ENCODE measurements around the gene LPP.
"Not testable (repeated sequence)": the region's sequence is repeated elsewhere in the genome, so short reads cannot be mapped to it uniquely, and the experiment has no call there.

LPP gene

DNA sequence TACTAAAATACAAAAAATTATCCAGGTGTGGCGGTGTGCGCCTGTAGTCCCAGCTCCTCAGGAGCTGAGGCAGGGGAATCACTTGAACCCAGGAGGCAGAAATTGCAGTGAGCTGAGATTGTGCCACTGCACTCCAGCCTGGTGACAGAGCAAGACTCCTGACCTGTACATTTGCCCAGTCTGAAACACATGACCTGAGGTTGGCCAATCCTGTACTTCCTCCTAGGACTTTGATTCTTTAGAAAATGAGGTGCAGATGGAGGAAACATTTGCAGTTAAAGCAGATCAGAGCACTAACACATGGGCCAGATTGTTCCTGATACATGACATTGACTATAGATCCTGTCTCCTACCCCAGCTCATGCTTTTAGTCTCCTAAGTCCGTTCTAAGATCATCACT, 28.9 kb upstream of the LPP start:
- DNase-seq (ENCODE audit: extremely low spot score): no peak
- TF ChIP-seq ZNF384 (IDR thresholded peaks at IDR 0.05) (no peak), ARNT (IDR thresholded peaks at IDR 0.05) (no peak), SP1 (IDR thresholded peaks at IDR 0.05) (no peak), HDGF (IDR thresholded peaks at IDR 0.05; ENCODE audit: borderline replicate concordance) (no peak), SUZ12 (IDR thresholded peaks at IDR 0.05) (no peak), TARDBP (IDR thresholded peaks at IDR 0.05) (no peak), FOXM1 (IDR thresholded peaks at IDR 0.05; ENCODE audit: borderline replicate concordance) (no peak), L3MBTL2 (conservative IDR thresholded peaks at IDR 0.05) (no peak), ELF4 (IDR thresholded peaks at IDR 0.05) (no peak), NFRKB (IDR thresholded peaks at IDR 0.05) (no peak), FOXA1 (IDR thresholded peaks at IDR 0.05) (no peak), BHLHE40 (IDR thresholded peaks at IDR 0.05; ENCODE audit: borderline replicate concordance) (no peak)
- TF ChIP-seq, protein P1, sequence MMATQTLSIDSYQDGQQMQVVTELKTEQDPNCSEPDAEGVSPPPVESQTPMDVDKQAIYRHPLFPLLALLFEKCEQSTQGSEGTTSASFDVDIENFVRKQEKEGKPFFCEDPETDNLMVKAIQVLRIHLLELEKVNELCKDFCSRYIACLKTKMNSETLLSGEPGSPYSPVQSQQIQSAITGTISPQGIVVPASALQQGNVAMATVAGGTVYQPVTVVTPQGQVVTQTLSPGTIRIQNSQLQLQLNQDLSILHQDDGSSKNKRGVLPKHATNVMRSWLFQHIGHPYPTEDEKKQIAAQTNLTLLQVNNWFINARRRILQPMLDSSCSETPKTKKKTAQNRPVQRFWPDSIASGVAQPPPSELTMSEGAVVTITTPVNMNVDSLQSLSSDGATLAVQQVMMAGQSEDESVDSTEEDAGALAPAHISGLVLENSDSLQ (IDR thresholded peaks at IDR 0.05): no peak
- ChIA-PET CTCF (no interaction called here), POLR2A (no interaction called here)

- DNase-seq (ENCODE audit: extremely low spot score): no peak
Observed at GRCh38 chr3:188126276-188126675, 27.7 kb upstream of the LPP start.

DNA sequence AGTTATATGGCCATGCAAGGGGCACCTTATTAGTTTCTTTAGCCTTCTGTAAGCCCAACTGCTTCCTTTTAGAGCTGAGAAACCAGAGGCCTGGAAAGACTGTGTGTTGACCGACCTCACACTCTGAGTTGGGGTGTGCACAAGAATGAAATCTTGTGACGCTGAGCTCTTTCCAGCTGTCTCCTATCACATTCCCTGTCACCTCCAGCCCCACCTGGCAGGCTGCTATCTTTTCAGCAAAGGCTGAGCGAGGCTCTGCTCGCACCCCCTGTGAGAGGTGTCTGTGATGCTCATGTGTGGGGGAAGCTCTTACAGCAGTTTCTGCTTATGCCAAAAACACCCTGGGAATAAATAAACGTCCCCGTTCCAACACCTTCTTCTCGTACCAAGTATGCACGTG, 27.0 kb upstream of the LPP start:
- no peak for TF ChIP-seq BHLHE40 (IDR thresholded peaks at IDR 0.05; ENCODE audit: borderline replicate concordance)
- TF ChIP-seq FOXM1 (IDR thresholded peaks at IDR 0.05; ENCODE audit: borderline replicate concordance): no peak
- TF ChIP-seq HDGF (IDR thresholded peaks at IDR 0.05; ENCODE audit: borderline replicate concordance): no peak
- TF ChIP-seq ZNF384 (IDR thresholded peaks at IDR 0.05): no peak
- TF ChIP-seq ARNT (IDR thresholded peaks at IDR 0.05): no peak
- TF ChIP-seq SUZ12 (IDR thresholded peaks at IDR 0.05): no peak
- TF ChIP-seq ELF4 (IDR thresholded peaks at IDR 0.05): no peak
- DNase-seq (ENCODE audit: extremely low spot score): no peak
- CTCF ChIA-PET: no interaction called here
- POLR2A ChIA-PET: no interaction called here

More at GRCh38 chr3:188126276-188126675, 27.7 kb upstream of the LPP start:
- POLR2A ChIA-PET: no interaction called here
- CTCF ChIA-PET: no interaction called here
- TF ChIP-seq BHLHE40 (IDR thresholded peaks at IDR 0.05; ENCODE audit: borderline replicate concordance): no peak
- no peak for TF ChIP-seq LEF1 (IDR thresholded peaks at IDR 0.05; ENCODE audit: borderline replicate concordance)
- no peak for TF ChIP-seq HDGF (IDR thresholded peaks at IDR 0.05; ENCODE audit: borderline replicate concordance)
- no peak for TF ChIP-seq NFRKB (IDR thresholded peaks at IDR 0.05)
- TF ChIP-seq CTBP1 (IDR thresholded peaks at IDR 0.05; ENCODE audit: borderline replicate concordance): no peak
- no peak for TF ChIP-seq ARNT (IDR thresholded peaks at IDR 0.05)
- no peak for TF ChIP-seq ELF4 (IDR thresholded peaks at IDR 0.05)
- TF ChIP-seq ZNF384 (IDR thresholded peaks at IDR 0.05): no peak
- TF ChIP-seq SP1 (IDR thresholded peaks at IDR 0.05): no peak
- TF ChIP-seq, protein P1 (IDR thresholded peaks at IDR 0.05): no peak
- TF ChIP-seq FOXM1 (IDR thresholded peaks at IDR 0.05; ENCODE audit: borderline replicate concordance): no peak
- no peak for TF ChIP-seq SUZ12 (IDR thresholded peaks at IDR 0.05)

DNA sequence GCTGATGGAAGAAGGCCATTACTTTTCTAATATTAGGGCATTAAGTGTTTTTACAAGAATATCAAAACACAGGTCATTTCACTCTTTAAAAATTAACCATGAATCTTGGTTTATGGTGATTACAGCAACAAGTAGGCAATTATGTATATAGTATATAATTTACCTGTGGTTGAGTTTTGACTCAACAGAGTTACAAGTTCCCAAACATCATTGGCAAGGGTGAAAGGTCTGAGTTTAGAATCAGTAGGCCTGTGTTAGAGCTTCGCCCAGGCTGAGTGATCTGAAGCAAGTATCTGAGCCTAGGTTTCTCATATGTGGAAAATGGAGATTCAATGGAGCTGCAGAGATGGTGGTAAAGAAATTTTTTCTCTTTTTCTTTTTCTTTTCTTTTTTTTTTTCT, 25.1 kb upstream of the LPP start:
- DNase-seq (ENCODE audit: extremely low spot score): no peak
- CTCF ChIA-PET: no interaction called here
- POLR2A ChIA-PET: no interaction called here
- TF ChIP-seq, protein P1 (IDR thresholded peaks at IDR 0.05): no peak
- no peak for TF ChIP-seq SP1 (IDR thresholded peaks at IDR 0.05)

- DNase-seq (ENCODE audit: extremely low spot score); POLR2A ChIA-PET: not testable (repeated sequence)
- CTCF ChIA-PET: interaction anchor here (1.2 kb wide), 1 partner anchor 71 kb away, joined by 7 read pairs; no protein-coding TSS in a partner anchor
Observed at GRCh38 chr3:188131023-188131422, 22.9 kb upstream of the LPP start.

DNA sequence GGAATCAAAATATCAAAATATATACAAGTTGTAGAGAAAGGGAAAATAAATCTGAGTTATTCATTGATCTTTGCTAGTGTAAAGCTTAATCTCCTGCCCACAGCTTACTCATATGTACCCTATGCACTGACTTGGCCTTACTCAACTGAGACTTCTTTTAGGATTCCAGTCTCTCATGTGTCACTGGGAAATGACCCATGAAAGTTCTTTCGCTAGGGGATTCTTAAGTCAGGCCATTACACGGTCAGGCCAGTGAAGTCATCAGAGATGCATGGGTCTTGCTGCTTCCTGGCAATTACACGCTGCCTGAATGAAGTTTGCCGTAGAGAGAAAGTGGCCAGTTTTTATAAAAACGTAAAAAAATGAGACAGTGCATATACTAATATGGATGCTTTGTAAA, 20.7 kb upstream of the LPP start:
- TF ChIP-seq CTBP1 (IDR thresholded peaks at IDR 0.05; ENCODE audit: borderline replicate concordance) (no peak), FOXA1 (IDR thresholded peaks at IDR 0.05) (no peak), SUZ12 (IDR thresholded peaks at IDR 0.05) (no peak), ZNF384 (IDR thresholded peaks at IDR 0.05) (no peak), ARNT (IDR thresholded peaks at IDR 0.05) (no peak), FOXM1 (IDR thresholded peaks at IDR 0.05; ENCODE audit: borderline replicate concordance) (no peak), BHLHE40 (IDR thresholded peaks at IDR 0.05; ENCODE audit: borderline replicate concordance) (no peak), NFRKB (IDR thresholded peaks at IDR 0.05) (no peak), FOXK2 (IDR thresholded peaks at IDR 0.05) (no peak), HDGF (IDR thresholded peaks at IDR 0.05; ENCODE audit: borderline replicate concordance) (no peak), LEF1 (IDR thresholded peaks at IDR 0.05; ENCODE audit: borderline replicate concordance) (no peak), L3MBTL2 (conservative IDR thresholded peaks at IDR 0.05) (no peak), SP1 (IDR thresholded peaks at IDR 0.05) (no peak), ELF4 (IDR thresholded peaks at IDR 0.05) (no peak), TARDBP (IDR thresholded peaks at IDR 0.05) (no peak)
- TF ChIP-seq, protein P1 (IDR thresholded peaks at IDR 0.05): no peak
- DNase-seq (ENCODE audit: extremely low spot score): no peak
- ChIA-PET CTCF (no interaction called here), POLR2A (no interaction called here)

DNA sequence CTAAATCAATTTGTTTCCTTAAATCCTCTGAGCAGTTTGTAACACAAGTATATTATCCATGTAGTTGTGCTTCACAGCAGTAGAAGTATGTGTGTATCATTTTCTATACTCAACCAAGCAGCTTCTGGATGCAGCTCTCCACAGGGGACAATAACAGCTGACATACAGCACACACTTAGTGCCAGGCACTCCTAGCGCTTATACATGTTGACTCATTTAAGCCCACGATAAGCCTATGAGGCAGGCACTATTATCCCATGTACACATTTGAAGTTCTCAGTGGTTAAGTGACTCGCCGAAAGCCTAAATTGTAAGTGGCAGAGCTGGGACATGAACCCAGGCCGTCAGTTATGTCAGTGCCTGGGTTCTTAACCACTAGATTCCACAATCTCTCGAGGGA, 20.3 kb upstream of the LPP start:
- ChIA-PET CTCF (no interaction called here), POLR2A (no interaction called here)
- no peak for DNase-seq (ENCODE audit: extremely low spot score)
- TF ChIP-seq SP1 (IDR thresholded peaks at IDR 0.05) (no peak), L3MBTL2 (conservative IDR thresholded peaks at IDR 0.05) (no peak)
